ENCODE measurements around the gene G2E3.

The G2E3 gene

GRCh38 chr14:30655658-30656057 is 96.7 kb downstream of the G2E3 start:
- no peak for DNase-seq (ENCODE audit: low read depth)

GRCh38 chr14:30656190-30656632 is 97.3 kb downstream of the G2E3 start:
- DNase-seq (ENCODE audit: low read depth): no peak

- no peak for DNase-seq (ENCODE audit: low read depth)
These were observed 98.1 kb downstream of the G2E3 start for GRCh38 chr14:30657050-30657449.

GRCh38 chr14:30657606-30658163 is 98.7 kb downstream of the G2E3 start:
- DNase-seq (ENCODE audit: low read depth): no peak

- DNase-seq (ENCODE audit: low read depth): no peak
These were observed 99.7 kb downstream of the G2E3 start for GRCh38 chr14:30658645-30659044.

GRCh38 chr14:30669594-30669993 is 110.6 kb downstream of the G2E3 start:
- DNase-seq (ENCODE audit: low read depth): no peak
